Placental pericyte (primary cell): ENCODE measurements around the gene OPRPN. TPM values are rescaled to one million over a fixed set of nuclear protein-coding genes. Genes with fewer than 3 reads are reported as not detected.

ENCODE experiments used
- total RNA-seq: library from RNA; depleted of rRNA; stranded (reverse); fragments of >200 nt; gene quantifications from 2 replicates; pipeline ENCODE4 v1.2.3, GENCODE V29; 2012

Gene OPRPN
- not detected in 2 replicates for total RNA-seq

GRCh38 chr4:70397580-70397979 is at the start of gene OPRPN:
OPRPN (plus strand) TSS chr4:70397940; CDS start chr4:70399286, 1,346 bp downstream.

GRCh38 chr4:70360460-70360859 is 37.3 kb upstream of the OPRPN start, which contains the start of gene SMR3A:
SMR3A (plus strand) TSS chr4:70360760; CDS start chr4:70362116, 1,356 bp downstream.

GRCh38 chr4:70382691-70383181 is 15.0 kb upstream of the OPRPN start, which contains the start of gene SMR3B:
SMR3B (plus strand) TSS chr4:70383131; CDS start chr4:70384511, 1,380 bp downstream.

Other genes with a start within 250 kb of the OPRPN start
- not detected in 2 replicates for gene PRR27, start 243.7 kb upstream of the OPRPN start, total RNA-seq
- not detected in 2 replicates for gene ODAM, start 202.2 kb upstream of the OPRPN start, total RNA-seq
- gene FDCSP, start 171.8 kb upstream of the OPRPN start, total RNA-seq: not detected in 2 replicates
- gene CSN3, start 155.3 kb upstream of the OPRPN start, total RNA-seq: not detected in 2 replicates
- not detected in 2 replicates for gene CABS1, start 63.0 kb upstream of the OPRPN start, total RNA-seq
- not detected in 2 replicates for gene SMR3A, start 37.2 kb upstream of the OPRPN start, total RNA-seq
- gene SMR3B, start 14.8 kb upstream of the OPRPN start, total RNA-seq: not detected in 2 replicates
- not detected in 2 replicates for gene MUC7, start 74.3 kb downstream of the OPRPN start, total RNA-seq
- gene AMTN, start 120.6 kb downstream of the OPRPN start, total RNA-seq: 0.43 TPM in 1 of 2 replicates, not detected in the other
- gene AMBN, start 194.3 kb downstream of the OPRPN start, total RNA-seq: not detected in 2 replicates
- 0.14 TPM in 1 of 2 replicates, not detected in the other for gene ENAM, start 230.8 kb downstream of the OPRPN start, total RNA-seq